SK-N-MC (cell line): ENCODE measurements around the gene SLFNL1.

Experiments used
- EZH2 ChIP-seq: fragments of 200-600 bp; sonication (generic); IDR thresholded peaks from one replicate; pipeline ENCODE4 v1.6.1; 2017; ENCODE audit warnings: antibody characterized with exemption
- FOXP2 ChIP-seq: optimal IDR thresholded peaks from 2 replicates; pipeline ENCODE3; 2011; ENCODE audit warnings: mild to moderate bottlenecking, moderate library complexity; ENCODE audit not compliant: insufficient read depth; ENCODE audit errors: extremely low read length, control extremely low read depth
- POLR2AphosphoS5 ChIP-seq: IDR thresholded peaks from 2 replicates; pipeline ENCODE4 v1.6.1; 2012; ENCODE audit warnings: mild to moderate bottlenecking, low read depth, low read length, borderline replicate concordance

- TF ChIP-seq EZH2 = no peak
- no peak for TF ChIP-seq POLR2AphosphoS5
- TF ChIP-seq FOXP2 = no peak
Measured at GRCh38 chr1:41028034-41028642, 6.6 kb upstream of the SLFNL1 start.
